Fibroblast of mammary gland (primary cell): ENCODE data around the gene NT5DC1.
A peak's percentile ranks its signal among the peaks of the same experiment; 100 is the strongest.

Experiments used
- DNase-seq: peaks from one replicate; pipeline ENCODE4 v3.0.0-alpha.2; 2010; ENCODE audit warnings: low read depth
- H3K4me3 ChIP-seq: 2 replicates; pipeline ENCODE4 v1.5.1; 2011; ENCODE audit warnings: low read depth, mild to moderate bottlenecking, low read length, moderate library complexity; ENCODE audit not compliant: control insufficient read depth
- CTCF ChIP-seq: conservative IDR thresholded peaks from 2 replicates; pipeline ENCODE4 v1.5.1; 2011; ENCODE audit warnings: low read depth, low read length, inconsistent platforms; ENCODE audit not compliant: control insufficient read depth, insufficient read depth

The NT5DC1 gene

GRCh38 chr6:116073765-116074440 is 26.8 kb upstream of the NT5DC1 start:
- no peak overlapping the region for H3K4me3 ChIP-seq
- DNase-seq, result peak; percentile 74
- no peak for TF ChIP-seq CTCF

GRCh38 chr6:116074732-116075390 is 25.8 kb upstream of the NT5DC1 start:
- no peak overlapping the region for H3K4me3 ChIP-seq
- no peak for TF ChIP-seq CTCF
- DNase-seq, result no peak

DNA sequence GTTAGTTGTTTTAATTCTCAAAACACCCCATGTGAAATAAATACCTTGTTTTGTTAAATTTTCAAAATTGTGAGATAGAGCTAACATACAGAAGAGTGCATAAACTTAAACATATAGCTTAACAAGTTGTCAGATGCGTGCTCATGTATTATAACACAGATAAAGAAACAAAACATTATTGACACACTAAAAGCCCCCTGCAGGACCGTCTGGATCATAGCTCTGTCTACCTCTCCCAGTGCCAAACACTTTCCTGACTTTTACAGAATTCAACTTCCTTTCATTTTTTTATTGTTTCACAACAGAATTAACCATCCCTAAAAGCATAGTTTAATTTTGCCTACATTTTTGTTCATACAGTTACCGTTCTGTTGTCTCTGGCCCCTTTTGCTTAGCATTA is 22.1 kb upstream of the NT5DC1 start:
- no peak for DNase-seq
- TF ChIP-seq CTCF, result no peak

GRCh38 chr6:116078945-116079344 is 21.7 kb upstream of the NT5DC1 start:
- DNase-seq, result no peak
- no peak for TF ChIP-seq CTCF

More for the DNA sequence above, 22.1 kb upstream of the NT5DC1 start:
- H3K4me3 ChIP-seq, result no peak overlapping the region

GRCh38 chr6:116083052-116083451 is 17.6 kb upstream of the NT5DC1 start:
- H3K4me3 ChIP-seq, result no peak overlapping the region
- TF ChIP-seq CTCF, result no peak
- no peak for DNase-seq

More at GRCh38 chr6:116078945-116079344, 21.7 kb upstream of the NT5DC1 start:
- H3K4me3 ChIP-seq, result no peak overlapping the region

DNA sequence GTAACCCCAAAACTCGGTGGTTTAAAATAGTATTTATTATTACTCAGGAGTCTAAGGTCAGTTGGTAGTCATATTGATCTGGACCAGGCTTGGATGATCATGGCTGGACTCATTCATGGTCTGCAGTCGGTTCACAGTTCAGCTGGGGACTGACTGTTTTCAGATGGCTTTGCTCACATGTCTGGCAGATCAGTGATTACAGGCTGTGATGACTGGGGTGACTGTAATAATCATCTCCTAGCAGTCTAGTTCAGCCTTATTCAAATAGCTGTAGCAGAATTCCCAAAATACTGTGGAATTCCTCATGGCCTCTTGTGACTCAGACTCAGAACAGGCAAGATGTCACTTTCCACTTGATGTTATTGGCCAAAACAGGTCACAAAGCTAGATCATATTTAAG is 16.4 kb upstream of the NT5DC1 start:
- no peak for TF ChIP-seq CTCF

More for the DNA sequence above, 16.4 kb upstream of the NT5DC1 start:
- DNase-seq, result no peak
- H3K4me3 ChIP-seq, result no peak overlapping the region
